ENCODE measurements around the gene FBXO8.

Gene FBXO8

DNA sequence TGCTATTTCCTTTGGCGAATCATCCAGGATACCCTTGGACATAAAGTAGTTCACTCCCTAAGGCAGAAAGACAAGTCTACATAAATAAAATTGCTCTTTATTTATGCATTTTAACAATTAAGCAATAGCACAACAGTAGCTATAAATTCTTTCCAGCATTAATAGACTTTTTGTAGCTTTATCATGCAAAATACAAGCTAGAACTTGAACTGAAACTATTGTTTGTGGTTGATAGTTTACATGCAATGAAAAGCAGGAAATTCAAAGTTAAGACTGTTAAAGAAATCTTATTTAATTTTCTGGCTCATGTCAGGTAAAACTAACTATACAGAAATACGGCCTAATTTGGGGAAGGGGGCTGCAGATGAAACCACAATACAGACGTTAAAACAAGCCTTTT, 42.3 kb downstream of the FBXO8 start:
- no peak for DNase-seq

DNA sequence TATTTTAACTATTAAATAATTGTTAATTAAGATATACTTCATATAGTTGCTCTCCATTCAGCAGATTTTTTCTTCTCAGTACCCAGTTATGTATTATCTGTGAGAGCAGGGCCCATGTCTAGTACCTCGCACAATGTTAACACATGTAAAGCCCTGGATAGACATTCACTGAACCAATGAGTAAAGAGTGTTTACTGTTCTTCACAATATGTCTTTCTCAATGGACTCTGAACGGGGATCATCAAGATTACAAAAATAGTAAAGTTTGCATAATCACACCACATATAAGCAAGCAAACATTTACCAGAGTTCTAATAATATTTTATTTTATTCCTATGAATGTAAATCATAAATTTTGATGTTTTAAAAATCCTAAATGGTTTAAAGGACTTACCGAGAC, 47.1 kb downstream of the FBXO8 start:
- no peak for DNase-seq

DNA sequence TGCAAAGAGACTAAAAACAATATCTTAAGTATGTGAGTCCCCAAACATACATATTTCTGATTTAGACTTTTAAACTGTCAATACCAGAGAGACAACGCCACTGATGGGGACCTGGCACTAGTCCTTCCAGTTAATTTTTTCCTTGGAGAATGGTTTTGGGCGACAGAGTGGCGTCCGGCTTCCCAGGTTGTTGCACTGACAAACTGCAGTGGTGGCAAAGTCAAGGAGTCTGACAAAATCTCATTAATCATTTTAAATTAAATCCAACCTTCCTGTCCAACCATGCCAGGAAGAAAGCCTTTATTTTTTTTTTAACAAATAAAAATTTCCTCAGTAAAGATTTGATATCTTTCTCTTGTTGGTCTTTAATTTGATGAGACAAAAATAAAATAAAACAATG, 52.8 kb downstream of the FBXO8 start:
- DNase-seq = no peak

DNA sequence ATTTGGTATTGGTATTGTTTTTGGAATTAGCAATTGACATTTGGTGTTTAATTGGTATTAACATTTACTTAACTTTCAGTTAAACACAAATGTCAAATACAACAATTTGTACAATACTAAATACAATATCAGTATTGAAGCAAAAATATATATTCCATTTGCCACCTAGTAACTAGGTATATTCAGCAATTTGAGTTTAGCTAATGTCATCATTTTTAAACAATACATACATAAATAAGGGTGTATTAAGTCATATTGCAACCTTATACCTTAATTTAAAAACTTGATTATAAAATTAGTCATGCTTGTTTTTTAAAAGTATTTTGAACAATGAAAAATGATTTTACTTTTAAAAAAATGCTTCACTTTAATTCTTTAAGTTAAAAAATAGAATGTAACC, 53.3 kb downstream of the FBXO8 start:
- no peak for DNase-seq

DNA sequence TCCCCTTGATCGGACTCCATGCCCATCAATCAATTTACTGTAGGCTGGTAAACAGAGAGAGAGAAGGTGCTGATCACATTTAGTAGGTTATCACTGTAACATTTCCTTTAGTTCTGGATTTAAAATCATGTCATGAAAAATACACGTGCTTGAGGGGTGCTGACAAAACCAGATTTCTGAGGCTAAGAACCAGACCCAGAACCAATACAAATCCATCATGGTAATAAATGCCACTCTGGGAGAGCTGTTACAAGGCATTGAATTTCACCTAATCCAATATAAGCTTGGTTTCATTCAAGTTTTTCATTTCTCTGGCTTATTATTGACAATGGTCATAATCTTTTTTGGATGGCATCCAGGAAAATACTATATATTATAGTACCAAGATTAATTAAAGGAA, 54.5 kb downstream of the FBXO8 start:
- DNase-seq = no peak

DNA sequence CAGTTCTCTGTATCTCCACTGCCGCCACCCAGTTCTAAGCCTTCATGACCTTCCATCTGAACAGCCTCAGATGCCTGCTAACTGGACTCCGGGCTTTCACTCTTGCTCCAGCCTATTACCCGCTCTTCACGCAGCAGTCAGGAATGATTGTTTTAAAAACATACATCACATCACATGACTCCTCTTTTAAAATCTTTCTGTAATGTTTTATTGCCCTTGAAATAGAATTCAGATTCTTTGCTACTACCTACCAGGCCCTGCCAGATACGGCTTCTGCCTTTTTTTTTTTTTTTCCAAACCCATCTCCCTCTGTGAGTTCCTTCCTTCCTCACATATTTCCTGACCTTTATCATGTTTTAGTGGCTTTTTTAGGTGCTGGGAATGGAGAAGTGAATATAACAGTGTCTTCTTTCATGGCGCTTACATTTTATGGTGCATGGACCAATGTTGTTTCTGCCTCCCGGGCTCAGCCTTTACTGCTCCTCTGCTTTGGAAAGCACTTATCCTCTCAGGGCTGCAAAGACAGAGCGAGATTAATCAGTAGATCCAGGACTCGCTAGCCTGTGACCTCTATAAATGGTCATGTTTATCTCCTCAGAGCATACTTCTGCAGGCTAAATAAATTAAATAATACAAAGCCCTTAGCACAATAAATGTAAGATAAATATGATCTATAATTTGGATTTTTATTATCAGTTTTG, 58.0 kb downstream of the FBXO8 start:
- no peak for DNase-seq

DNA sequence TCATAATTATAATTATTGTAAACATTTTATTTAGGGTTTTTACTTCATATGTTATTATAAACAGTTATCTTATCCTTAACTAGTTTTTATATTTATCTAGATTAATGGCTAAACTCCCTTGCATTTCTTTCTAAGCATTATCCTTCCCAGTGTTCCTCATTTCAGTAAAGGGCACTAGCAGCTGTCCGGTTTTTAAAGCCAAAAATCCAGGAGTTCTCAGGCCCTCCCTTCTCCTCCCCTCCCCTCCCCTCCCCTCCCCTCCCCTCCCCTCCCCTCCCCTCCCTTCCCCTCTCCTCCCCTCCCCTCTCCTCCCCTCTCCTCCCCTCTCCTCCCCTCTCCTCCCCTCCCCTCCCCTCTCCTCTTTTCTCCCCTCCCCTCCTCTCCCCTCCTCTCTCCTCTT, 58.9 kb downstream of the FBXO8 start:
- DNase-seq = no peak

DNA sequence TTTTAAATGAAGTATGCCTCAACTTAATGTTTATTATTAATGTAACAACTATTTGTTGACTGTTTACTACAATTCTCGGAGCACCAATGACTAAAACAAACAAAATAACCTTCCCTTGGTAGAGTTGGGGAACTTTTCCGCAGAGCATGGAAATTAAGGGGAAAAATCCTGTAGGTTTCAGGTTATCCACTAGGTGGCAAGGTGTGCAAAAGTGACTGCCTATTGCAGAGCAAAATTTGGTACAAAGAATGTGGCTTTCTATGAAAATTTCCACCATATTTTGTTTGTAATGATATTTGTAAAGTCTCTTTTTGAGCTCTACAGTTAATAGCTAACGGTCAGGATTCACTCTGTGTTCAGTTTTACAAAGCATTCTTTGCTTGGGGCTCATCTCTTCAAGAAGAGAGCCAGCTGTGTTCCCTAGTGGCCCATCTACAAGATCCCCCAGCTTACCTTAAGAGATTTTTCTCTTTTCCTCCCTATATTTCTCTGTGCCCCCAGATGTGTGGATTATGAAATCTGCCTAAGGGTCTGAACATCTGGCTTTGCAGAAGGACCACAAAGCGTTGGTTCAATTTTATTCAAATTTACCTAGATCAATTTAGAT, 61.1 kb downstream of the FBXO8 start:
- DNase-seq = no peak

DNA sequence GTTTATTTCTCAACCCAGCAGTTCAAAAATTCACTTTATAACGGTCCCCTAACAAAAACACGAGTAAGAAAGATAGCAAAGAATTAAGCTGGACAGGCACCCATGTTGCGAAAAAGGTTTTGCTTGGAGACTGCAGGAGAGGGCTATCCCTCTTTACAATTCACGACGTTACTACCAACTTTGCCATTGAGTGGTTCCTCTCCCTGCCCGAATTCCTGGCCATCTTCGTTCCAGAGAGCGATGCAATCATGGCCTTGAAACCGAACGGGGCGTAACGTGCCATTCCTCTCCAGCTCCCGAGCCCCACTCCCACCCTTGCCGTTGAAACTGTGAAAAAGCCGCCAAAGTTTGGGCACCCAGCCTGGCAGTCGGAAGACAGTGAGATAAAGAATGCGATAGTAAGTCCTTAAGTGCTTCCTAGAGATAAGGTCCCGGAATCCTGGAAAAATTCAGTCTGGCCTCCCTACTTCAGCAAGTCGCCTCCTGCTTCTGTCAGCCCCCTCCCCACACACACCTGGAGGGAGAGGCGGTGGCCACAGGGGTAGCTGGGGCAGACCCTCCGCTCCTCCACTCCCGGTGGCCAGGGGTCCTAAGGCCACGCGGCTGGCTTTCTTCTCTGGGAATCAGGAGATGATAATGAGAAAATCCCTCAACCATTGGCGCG, 65.2 kb downstream of the FBXO8 start:
- DNase-seq = peak; percentile 60

DNA sequence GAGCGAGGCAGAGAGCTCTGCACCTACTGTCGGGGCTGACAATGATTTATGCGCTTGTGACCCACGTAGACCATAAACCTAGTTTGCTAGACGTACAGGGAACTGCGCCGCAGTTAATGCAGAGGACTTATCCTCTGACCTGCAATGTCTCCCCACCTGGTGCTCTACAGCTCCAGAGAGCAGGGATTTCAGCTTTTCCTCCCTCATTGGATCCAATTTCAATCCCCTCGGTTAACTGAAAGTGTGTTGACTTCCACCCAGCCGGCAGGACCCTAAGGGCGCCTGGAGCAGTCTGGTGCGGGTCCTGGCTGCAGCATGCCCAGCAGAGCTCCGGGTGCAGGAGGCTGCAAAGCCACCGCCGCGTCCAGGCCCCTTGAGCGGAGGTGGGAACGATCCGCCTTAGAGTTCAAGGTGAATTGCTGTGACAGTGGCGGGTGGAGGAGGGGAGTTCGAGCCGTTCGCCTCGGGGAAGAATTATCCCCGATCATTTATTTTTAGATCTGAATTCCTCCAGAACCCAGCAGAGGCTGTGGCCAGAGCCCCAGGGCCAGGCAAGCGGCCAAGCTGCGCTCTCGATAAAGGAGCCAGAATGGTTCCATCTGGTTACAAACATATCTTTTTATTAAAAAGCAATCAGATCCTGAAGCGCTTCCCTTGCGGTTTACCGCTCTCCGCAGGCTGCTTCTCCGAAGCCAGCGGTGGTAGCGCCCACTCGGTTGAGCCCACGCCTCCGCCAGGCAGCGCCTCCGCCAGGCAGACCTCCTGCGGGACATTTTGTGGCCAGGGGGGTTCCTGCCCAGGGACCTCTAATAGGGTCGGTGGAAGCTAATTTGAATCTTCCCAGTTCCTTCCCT, 66.0 kb downstream of the FBXO8 start:
- peak; percentile 75 for DNase-seq

DNA sequence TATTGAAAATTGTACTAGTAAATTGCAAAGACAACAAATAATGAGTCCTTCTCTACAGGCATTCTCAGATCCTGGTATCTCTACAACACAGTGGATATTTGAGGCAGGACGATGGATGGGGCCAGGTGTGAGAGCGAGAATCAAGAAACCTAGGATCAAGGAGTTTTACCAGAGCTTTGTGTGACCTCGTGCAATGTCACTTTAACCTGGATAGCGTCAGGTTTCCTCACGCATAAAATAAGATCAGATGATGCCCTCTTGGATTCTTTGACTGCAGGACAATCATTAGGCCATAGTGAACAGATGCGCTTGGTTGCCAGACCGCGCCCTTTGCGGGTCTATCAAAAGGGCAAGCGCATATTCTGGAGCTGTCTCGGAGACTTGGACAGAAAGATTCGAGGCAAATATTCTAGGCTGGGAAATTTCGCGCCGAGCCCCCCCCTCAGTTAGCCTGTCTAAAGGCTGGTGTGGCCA, 66.6 kb downstream of the FBXO8 start:
- DNase-seq = peak; percentile 71

DNA sequence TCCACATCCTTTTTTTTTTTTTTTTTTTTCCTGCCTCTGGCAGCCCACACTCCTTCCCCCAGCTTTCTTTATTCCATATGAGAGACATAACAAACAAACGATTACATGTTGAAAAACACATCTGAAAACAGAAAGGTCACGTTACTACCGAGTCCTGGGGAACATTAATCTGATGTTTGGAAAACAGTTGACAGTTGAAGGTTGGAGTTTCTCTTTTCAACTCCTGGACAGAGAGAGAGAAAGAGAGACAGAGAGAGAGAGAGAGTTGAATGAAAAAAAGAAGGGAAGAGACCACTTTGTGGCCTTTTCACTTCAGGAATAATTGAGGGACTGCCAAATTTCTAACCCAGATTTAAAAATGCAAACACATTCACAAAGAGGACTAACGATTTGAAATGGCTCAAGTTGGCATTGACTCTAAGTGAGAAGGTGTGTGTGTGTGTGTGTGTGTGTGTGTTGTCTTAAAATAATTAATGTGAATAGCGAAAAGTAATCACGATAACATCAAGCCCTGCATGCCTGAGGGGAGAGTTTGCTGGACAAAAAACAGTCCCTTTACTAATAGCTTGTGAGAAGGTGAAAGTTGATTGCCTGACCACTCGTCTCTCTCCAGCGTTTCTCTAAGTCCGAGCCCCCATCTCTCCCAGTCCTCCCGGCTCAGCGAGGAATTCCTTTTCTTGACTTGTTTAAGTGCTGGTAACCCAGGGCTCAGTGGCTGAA, 67.3 kb downstream of the FBXO8 start:
- peak; percentile 56 for DNase-seq

DNA sequence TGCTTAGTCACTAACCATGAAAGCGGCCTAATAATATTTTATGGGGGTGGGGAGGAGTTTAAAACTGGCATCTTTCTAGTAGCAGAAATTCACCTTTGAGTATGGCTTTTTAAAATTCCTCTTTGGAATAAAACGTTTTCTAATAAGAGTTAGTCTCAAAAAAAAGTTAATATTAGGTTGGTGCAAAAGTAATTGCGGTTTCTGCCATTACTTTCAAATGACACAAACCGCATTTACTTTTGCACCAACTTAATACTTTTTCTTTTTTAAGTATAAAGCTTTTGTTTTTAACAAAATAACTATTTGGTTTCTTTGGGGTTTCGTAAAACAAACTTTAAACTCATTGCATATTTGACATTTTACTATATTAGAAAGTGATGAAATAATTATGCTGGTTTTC, 68.4 kb downstream of the FBXO8 start:
- DNase-seq = peak; percentile 45

DNA sequence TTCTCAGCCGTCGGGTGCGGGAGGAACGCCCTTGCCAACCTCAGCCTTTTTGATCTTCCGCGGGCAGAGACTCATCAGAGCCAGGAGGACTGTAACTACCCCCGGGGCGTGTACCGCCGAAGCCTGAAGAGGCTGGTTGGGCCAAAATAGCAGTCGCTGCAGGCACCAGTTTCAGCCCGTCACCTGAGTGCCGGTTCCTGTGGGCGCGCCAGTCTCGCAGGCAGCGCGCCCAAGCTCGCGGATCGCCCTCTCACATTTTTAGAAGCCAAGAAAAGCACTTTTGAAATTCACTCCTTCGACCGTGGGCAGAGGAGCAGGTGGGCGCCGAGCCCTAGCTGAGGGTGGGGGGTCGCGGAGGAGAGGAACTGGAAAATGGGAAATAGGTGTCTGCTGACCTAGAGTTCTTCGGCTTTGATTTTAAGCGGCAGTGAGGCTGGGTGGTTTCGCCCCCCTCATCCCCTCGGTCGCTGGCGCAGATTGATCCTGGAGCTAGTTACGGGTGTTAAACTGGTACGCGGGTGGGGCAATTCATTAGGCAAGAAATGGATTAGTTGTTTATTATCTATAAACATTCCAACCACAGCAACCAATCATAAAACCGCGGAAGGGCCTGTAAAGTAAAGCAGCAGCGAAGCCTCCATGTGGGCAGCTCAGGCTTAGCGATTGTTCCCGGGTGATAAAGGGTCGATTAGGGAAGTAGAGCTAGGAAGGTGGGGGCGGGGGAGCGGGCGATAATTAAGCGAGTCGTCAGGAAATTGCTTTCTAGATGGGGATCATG, 69.2 kb downstream of the FBXO8 start:
- DNase-seq = peak; percentile 67

DNA sequence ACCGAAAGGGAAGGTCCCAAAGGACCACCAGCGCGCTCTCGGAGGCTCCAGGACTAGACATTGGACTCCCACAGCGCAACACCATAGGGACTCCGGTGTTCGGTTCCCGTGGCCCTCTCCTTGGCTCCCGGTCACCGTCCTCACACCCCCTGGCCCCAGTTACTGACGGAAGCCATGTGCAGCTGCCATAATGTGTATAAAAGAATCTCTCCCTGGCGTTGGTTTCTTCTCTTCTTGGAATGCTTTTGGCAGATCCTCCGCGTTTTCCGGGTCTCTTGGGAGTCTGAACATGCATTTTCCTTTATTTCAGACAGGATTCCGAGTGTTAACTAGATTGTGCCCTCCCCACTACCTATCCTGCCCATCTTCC, 69.8 kb downstream of the FBXO8 start:
- DNase-seq = peak; percentile 54

DNA sequence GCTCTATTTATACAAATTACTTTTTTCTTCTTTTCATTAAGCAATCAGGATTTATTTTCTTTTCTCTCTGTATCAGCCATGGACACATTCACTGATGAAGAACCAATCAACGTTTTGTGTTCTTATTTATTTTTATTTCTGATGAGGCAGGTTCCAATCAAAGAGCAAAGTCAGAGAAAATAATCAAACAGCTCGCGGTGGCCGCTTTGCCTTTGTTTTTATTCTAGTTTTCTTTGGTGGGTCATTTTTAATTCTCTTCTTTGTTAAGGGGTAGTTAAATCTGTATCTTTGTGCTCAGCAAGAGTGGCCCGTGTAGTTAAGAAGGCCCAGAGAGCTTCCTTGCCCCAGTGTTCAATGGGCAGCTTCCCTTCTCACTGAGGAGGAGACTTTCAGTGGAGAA, 71.4 kb downstream of the FBXO8 start:
- no peak for DNase-seq

DNA sequence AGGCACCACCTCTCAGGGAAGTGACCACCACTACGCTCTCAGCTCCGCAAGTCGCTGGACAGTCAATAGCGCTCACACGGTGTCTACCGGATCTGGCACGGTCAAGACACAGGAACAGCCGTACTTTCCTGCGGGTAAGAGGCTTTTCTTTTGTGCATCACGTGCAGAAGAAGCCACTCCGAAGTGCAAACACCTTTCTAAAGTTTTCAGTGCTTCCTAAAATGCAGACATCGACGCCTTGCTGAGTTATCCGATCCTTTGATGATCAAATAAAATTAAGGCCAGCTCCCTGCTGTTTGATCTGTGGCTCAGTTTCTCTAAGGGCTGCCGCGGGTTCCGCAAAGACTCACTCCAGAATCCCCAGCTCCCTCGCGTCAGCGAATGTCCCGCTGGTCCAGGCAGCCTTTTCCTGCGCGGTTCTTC, 71.8 kb downstream of the FBXO8 start:
- DNase-seq = peak; percentile 74

DNA sequence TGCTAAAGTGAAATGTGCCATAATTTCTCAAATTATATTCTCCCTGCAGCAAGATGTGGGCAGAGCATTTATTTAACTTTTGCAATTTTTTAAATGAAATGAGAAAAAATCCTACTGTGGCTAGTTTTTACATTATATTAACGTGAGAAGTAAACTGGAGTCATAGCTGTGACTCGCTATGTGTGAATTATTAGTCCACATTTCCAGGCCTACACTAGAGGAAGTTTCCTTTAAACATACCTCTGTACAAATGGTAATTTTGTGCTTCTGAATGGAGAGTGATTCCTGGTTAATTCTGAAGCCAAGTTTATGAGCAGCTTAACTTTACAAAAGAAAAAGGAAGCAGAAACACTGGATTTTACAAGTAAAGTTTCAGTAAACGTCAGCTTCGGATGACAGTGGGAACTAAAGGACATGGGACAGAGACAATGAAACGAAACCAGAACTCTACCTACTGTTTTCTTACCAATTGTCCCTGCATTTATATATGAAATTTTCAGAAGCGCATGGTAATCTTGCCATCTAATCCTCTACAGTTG, 72.4 kb downstream of the FBXO8 start:
- DNase-seq = no peak

DNA sequence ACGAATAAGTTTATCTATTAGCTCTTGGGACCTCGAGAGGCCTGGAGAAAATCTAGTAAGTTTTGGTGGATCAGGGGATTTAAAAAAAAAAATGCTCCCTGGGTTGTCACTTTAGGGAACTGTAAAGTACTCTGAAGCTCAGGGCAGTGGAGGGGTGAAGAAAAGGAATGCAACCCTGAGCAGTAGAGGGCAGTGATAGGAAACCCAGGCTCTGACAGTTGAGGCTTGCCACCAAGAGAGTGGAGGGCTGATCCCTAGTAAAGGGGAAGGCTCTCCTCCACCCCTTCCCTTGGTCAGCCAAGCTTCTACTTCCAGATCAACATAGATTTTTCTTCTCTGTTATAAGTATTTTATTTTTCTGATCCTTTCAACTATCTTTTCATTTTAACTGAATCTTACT, 73.1 kb downstream of the FBXO8 start:
- no peak for DNase-seq

DNA sequence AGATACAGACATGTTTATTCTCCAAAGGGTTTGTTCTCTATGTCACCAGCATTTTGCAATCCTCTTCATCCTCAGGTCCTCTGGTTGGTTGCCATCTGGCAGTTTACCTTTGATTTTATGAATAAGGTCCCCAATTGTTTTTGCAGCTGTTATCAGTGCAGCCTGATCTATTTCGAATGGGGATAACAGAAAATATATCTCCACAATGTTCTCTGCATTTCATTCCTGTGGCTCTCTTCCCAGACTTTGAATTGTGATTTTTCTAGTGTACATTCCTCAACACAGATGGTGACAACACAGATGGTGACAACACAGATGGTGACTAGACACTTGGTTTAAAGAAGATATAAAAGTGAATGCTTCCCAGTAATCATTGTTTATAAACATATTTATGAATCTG, 74.1 kb downstream of the FBXO8 start:
- DNase-seq = no peak

DNA sequence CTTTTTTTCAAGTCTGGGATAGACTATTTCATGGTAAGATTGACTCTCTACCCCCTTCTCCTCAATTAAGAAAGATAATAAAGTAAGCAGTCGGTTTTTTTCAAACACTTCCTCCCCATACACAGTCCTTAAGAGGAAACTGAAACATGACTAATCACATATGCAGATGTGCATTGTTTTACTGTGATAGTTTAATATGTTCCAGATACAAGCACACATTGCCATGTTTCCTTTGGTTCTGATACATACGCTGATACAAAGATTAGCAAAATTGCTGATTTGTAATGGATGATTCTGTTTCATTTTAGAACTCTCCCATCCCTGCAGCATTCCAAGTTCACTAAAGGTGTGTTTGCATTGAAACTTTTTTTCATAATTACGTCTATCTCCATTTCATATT, 76.1 kb downstream of the FBXO8 start:
- no peak for DNase-seq
